ENCODE measurements around the gene DPCD.
"Not testable (repeated sequence)": the region's sequence is repeated elsewhere in the genome, so short reads cannot be mapped to it uniquely, and the experiment has no call there.

DPCD gene

DNA sequence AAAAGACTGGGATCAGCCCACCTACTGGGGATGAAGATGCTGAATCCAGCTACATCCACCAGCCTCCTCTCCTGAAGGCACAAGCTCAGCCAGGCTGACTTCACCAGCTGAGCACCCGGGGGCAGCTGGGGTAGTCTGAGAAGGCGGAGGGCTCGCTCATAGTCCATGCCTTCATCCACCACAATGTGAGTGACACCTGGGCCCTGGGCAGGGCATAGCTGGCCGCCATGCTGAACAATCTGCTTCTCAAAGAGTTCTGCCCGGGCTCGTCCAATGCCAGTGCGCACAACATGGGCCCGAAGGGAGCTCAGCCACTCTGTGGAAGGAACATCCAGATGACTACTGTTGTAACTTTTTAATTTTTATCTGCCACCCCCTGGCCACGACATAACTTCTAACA is 2.3 kb upstream of the DPCD start:
- DNase-seq (ENCODE audit: low read depth in 2 of 2) = no peak

- no peak for DNase-seq (ENCODE audit: low read depth in 2 of 2)
Measured at GRCh38 chr10:101588879-101589278, 758 bp downstream of the DPCD start.

DNA sequence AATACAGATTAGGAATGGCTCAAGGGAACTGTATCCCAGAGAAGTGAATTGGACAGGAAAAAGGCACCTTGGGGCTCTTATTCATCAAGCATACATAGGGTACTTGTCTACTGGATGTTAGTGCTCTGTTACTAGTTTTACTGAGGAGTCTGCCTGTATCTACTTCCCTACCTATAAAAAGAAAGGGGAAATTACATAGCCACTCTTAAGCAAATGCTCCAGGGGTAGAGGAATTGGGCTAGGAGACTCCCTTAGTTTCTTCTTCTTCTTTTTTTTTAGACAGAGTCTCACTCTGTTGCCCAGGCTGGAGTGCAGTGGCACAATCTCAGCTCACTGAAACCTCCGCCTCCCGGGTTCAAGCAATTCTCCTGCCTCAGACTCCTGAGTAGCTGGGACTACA is 5.2 kb downstream of the DPCD start:
- not testable (repeated sequence) for DNase-seq (ENCODE audit: low read depth in 2 of 2)

GRCh38 chr10:101595591-101596433 is 7.7 kb downstream of the DPCD start:
- DNase-seq (ENCODE audit: low read depth in 2 of 2) = no peak

DNA sequence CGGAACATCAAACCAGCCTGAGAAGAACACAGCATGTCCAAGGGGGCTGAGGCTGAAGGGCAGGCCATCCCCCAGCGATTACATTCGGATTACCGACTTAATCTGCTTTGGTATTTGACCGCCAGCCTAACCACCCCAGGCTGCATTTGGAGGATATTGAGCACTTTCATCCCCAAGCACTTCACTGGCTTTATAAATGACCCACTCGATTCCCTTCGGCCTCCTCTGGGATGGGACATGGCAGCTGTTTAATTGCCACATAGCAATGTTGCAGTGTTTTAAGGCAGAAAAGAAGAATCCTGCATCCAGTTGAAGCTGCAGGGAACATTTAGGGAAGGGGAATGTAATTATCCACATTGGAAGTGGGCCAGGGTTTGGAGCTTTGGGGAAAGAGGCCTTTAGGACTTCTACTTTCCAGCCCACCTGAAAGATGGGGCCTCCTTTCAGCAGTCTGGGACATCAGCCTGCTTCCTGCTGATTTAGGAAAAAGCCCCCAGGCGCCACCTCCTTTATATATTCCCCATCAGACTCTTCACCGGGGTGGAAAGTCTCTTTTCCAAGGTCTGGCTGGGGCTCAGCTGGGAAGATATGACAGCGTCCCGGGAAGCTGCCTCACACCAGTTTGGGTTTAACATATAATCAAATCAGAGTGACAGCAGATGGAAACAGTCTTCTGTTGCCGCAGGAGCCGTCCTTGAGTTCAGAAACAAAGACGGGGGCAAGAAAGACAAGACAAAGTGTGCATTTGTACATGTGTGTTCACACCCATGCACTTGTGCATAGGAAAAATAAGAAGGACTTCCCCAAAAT is 9.2 kb downstream of the DPCD start:
- no peak for DNase-seq (ENCODE audit: low read depth in 2 of 2)

GRCh38 chr10:101601541-101601940 is 13.4 kb downstream of the DPCD start:
- DNase-seq (ENCODE audit: low read depth in 2 of 2) = no peak

- peak; percentile 21 to 63 for DNase-seq (ENCODE audit: low read depth in 2 of 2)
Measured at GRCh38 chr10:101602761-101603398, 14.8 kb downstream of the DPCD start.

GRCh38 chr10:101607124-101607523 is 19.0 kb downstream of the DPCD start:
- no peak for DNase-seq (ENCODE audit: low read depth in 2 of 2)

GRCh38 chr10:101609481-101609880 is 21.4 kb downstream of the DPCD start:
- no peak for DNase-seq (ENCODE audit: low read depth in 2 of 2)

- no peak for DNase-seq (ENCODE audit: low read depth in 2 of 2)
Measured at GRCh38 chr10:101611096-101611905, 23.2 kb downstream of the DPCD start.

DNA sequence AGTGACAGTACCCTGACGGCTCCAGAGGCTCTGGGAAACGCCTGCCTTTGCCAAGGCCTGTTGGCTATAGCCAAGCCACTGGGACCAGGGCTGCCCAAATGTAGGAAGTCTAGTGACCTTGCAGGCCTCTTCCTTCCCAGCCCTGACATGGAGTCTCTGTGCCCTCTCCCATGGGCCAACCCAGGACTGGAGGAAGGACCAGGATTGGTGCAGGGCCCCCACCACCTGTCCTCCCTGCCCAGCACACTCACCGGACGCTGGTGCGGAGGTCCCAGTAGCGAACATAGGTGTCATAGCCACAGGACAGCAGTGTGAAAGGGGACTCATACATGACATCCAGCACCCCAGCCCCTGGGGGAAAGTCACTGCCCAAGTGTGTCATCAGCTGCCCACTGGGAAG is 24.0 kb downstream of the DPCD start:
- DNase-seq (ENCODE audit: low read depth in 2 of 2) = no peak

DNA sequence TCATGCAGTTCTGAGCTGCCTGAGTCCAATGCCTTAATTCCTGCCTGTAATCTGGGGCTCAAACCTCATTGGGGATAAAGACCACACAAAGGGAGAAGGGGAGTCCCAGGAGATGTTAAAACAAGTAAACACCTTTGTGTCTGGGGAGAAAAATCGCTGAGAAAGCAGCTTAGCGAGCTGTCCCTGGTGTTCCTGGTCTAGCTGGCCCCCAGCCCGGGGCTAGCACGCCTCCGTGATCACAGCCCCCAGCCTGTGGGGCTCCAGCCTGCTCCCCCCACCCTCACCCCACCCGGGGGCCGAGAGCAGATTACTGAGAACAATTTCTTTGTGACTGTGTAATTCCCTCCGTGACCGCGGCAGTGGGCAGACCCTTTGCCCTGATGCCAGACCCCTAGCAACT is 24.8 kb downstream of the DPCD start:
- no peak for DNase-seq (ENCODE audit: low read depth in 2 of 2)

- DNase-seq (ENCODE audit: low read depth in 2 of 2) = no peak
Measured at GRCh38 chr10:101613646-101614045, 25.5 kb downstream of the DPCD start.

DNA sequence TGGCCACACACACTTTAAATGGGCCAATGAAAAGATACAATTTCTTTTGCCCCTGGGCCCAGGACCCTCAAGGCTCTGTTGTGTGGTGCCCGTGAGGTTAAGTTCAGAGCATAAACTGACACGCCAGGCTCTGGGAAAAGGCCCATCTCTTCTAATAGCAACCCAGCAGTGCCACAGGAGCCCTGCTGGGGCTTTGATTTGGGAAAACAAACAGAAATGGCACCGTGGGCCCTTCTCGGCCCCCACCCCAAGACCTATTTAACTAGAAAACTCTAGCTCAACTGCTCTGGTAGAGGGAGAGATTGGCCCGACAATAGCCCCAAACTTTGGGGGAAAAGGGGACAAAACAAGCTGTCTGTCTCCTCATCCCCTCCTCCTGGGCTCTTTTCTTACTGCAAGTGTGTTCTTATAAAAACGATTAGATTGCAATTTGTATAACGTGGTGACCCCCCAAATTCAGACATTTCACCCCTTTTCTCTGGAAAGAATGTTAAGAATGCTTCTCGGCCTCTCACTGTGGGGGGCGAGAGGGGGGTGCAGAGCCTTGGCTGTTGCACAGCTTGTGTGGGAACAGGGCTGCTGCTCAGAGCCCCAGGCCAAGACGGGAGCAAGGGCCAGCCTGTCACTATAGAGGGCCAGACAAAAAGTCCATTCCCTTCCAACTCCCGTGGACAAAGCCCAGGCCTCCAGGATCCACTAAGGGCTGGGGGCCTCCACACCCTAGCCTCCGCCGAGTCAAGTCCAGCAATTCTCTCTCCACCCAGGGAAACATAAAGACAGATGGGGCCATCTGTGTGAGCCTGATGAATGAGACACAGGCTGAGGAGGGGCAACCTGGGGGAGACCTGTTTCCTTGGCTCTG is 26.8 kb downstream of the DPCD start:
- no peak for DNase-seq (ENCODE audit: low read depth in 2 of 2)

DNA sequence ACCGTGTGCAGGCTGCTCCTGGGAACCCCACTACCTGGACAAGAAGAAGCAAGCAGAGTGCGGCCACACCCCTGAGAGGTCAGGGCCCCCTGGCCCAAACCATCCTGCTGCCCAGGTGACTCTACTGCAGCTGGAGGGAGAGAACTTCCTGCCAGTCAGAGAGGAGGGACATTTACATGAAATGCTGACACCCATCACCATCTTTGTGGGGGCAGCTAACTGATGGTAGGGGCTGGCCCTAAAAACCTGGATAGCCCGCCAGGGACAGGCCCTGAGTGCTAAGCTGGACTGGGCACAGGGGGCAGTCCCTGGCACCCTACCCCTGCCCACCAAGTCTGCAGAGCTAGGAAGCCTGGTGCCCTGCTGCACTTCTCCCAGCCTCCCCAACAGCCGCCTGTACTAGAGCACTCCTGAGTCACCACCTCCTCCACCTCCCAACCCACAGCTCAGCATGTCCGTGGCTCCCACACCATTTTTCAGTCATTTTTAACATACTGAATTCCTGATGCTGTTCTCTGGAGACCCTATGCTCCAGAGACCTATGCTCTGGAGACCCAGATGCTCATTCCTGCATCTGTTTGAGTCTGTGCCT is 27.5 kb downstream of the DPCD start:
- no peak for DNase-seq (ENCODE audit: low read depth in 2 of 2)

GRCh38 chr10:101616415-101617101 is 28.4 kb downstream of the DPCD start:
- no peak for DNase-seq (ENCODE audit: low read depth in 2 of 2)

- no peak for DNase-seq (ENCODE audit: low read depth in 2 of 2)
Measured at GRCh38 chr10:101617102-101617823, 29.1 kb downstream of the DPCD start.

GRCh38 chr10:101617824-101618568 is 29.9 kb downstream of the DPCD start:
- DNase-seq (ENCODE audit: low read depth in 2 of 2) = no peak
